ENCODE measurements around the gene APOL3.

APOL3 gene

GRCh38 chr22:36185828-36186624 lies 25.5 kb upstream of the APOL3 start:
- H3K9me3 ChIP-seq: no peaks in the 10 kb centered on the region
- no peaks in the 10 kb centered on the region for H3K36me3 ChIP-seq
- no peak for DNase-seq
- peaks cover 0 to 3% (median under 1%) of the 10 kb centered on the region in 4 donors for H3K4me1 ChIP-seq
- intact Hi-C loops (cut with DNase I; ENCODE audit: low total_unique reads): no loop called here
- no peak overlapping the region for H3K27ac ChIP-seq
- no peak for TF ChIP-seq CTCF (IDR thresholded peaks at IDR 0.05)
- H3K4me3 ChIP-seq: no peak overlapping the region
- no peaks in the 10 kb centered on the region for H3K27me3 ChIP-seq

GRCh38 chr22:36184433-36185025 lies 24.0 kb upstream of the APOL3 start:
- intact Hi-C loops (cut with DNase I; ENCODE audit: low total_unique reads): no loop called here
- no peak overlapping the region for H3K27ac ChIP-seq

GRCh38 chr22:36183446-36183845 lies 22.9 kb upstream of the APOL3 start:
- TF ChIP-seq CTCF (IDR thresholded peaks at IDR 0.05): no peak
- intact Hi-C loops (cut with DNase I; ENCODE audit: low total_unique reads): no loop called here
- DNase-seq: no peak
- no peaks in the 10 kb centered on the region for H3K9me3 ChIP-seq
- H3K36me3 ChIP-seq: no peaks in the 10 kb centered on the region
- H3K27ac ChIP-seq: no peak overlapping the region
- no peak overlapping the region for H3K4me3 ChIP-seq
- peaks cover 0 to 3% (median 0%) of the 10 kb centered on the region in 4 donors for H3K4me1 ChIP-seq
- H3K27me3 ChIP-seq: no peaks in the 10 kb centered on the region

More at GRCh38 chr22:36184433-36185025, 24.0 kb upstream of the APOL3 start:
- Histone ChIP-seq H3K4me1 (peaks cover 0 to 3% (median 0%) of the 10 kb centered on the region in 4 donors), H3K9me3 (no peaks in the 10 kb centered on the region), H3K4me3 (no peak overlapping the region), H3K36me3 (no peaks in the 10 kb centered on the region), H3K27me3 (no peaks in the 10 kb centered on the region)
- TF ChIP-seq CTCF (IDR thresholded peaks at IDR 0.05): no peak
- DNase-seq: no peak

- no peaks in the 10 kb centered on the region for H3K36me3 ChIP-seq
- no peaks in the 10 kb centered on the region for H3K9me3 ChIP-seq
- H3K4me3 ChIP-seq: no peak overlapping the region
- no peak for DNase-seq
- no peak for TF ChIP-seq CTCF (IDR thresholded peaks at IDR 0.05)
- no peaks in the 10 kb centered on the region for H3K27me3 ChIP-seq
- H3K27ac ChIP-seq: no peak overlapping the region
- intact Hi-C loops (cut with DNase I; ENCODE audit: low total_unique reads): no loop called here
- H3K4me1 ChIP-seq: peaks cover 0 to 3% (median 0%) of the 10 kb centered on the region in 4 donors
Measured at GRCh38 chr22:36182857-36183256, 22.3 kb upstream of the APOL3 start.

- DNase-seq: no peak
Measured at GRCh38 chr22:36182056-36182455, 21.5 kb upstream of the APOL3 start.

More at GRCh38 chr22:36182056-36182455, 21.5 kb upstream of the APOL3 start:
- Histone ChIP-seq H3K9me3 (no peaks in the 10 kb centered on the region), H3K4me3 (no peak overlapping the region), H3K36me3 (no peaks in the 10 kb centered on the region), H3K27ac (no peak overlapping the region), H3K4me1 (peaks cover 0 to 3% (median 0%) of the 10 kb centered on the region in 4 donors), H3K27me3 (no peaks in the 10 kb centered on the region)
- intact Hi-C loops (cut with DNase I; ENCODE audit: low total_unique reads): no loop called here
- no peak for TF ChIP-seq CTCF (IDR thresholded peaks at IDR 0.05)

Measured in tibial artery (tissue), 4 donors.